Adrenal gland (tissue), 12 donors: Measurements from ENCODE around the gene SCIMP. TPM values are rescaled to one million over a fixed set of nuclear protein-coding genes. Genes with fewer than 3 reads are reported as not detected.

Experiments used
- DNase-seq, 7 donors: peaks; one replicate each; pipeline ENCODE4 v3.0.0-alpha.2; 2019 to 2020
- H3K27ac ChIP-seq, 5 donors: fragments of 200-600 bp; sonication (generic) in 4 of 5; 1 replicate in 3 of 5; 2 replicates in 2 of 5; pipeline versions ENCODE4 v1.5.1 to v1.8.0; 2016 to 2020; ENCODE audit warnings: mild to moderate bottlenecking in 1 of 5
- H3K27me3 ChIP-seq: fragments of 200-600 bp; 2 replicates; pipeline ENCODE4 v1.8.0; 2021
- H3K36me3 ChIP-seq, 2 donors: fragments of 200-600 bp; replicated peaks in 1 of 2; 1 replicate in 1 of 2; 2 replicates in 1 of 2; pipeline versions ENCODE4 v1.5.1 to v1.8.0; 2018 to 2022
- H3K4me1 ChIP-seq, 2 donors: fragments of 200-600 bp; replicated peaks in 1 of 2; 1 replicate in 1 of 2; 2 replicates in 1 of 2; pipeline versions ENCODE4 v1.5.1 to v1.8.0; 2018 to 2021
- H3K4me3 ChIP-seq, 4 donors: fragments of 200-600 bp; sonication (generic) in 3 of 4; one replicate each; pipeline ENCODE4 v1.5.1; 2016 to 2018
- H3K9me3 ChIP-seq, 3 donors: fragments of 200-600 bp; sonication (generic) in 1 of 3; replicated peaks in 1 of 3; 1 replicate in 2 of 3; 2 replicates in 1 of 3; pipeline versions ENCODE4 v1.5.1 to v1.8.0; 2016 to 2021
- POLR2A ChIP-seq, 2 donors: fragments of 450-650 bp; IDR thresholded peaks; one replicate each; pipeline ENCODE4 v1.6.1; 2017; ENCODE audit warnings: antibody characterized with exemption in 2 of 2, mild to moderate bottlenecking in 2 of 2, moderate library complexity in 1 of 2
- WGBS, 4 donors: extraction: QIAGEN DNeasy Blood & Tissue Kit in 2 of 4; methylation state at CpG; one replicate each; pipeline versions ENCODE4 v1.1.5 to v1.1.7; 2013 to 2017; 5-methylcytosine and 5-hydroxymethylcytosine counted together
- intact Hi-C, 2 donors: fragments of 100-400 bp; cut with DNase I; formaldehyde crosslinking; loops; one replicate each; pipeline versions ENCODE4 v1.14.1 to v1.15.0; 2022 to 2023
- polyA plus RNA-seq, 3 donors: library from polyadenylated mRNA; stranded (reverse); fragments of 200-250 nt in 2 of 3; fragments of 350-450 nt in 1 of 3; fragmentation: Illumina TruSeq in 1 of 3; extraction: RNeasy Lipid Tissue Mini Kit (QIAGEN cat#74804) in 1 of 3; gene quantifications; one replicate each; pipeline ENCODE4 v1.2.3, GENCODE V29; 2013 to 2014
- total RNA-seq, 9 donors: library from RNA; depleted of rRNA in 4 of 9; stranded (reverse); fragments of >200 nt in 4 of 9; fragments of 120-200 nt in 1 of 9; fragmentation: NEBNext Ultra II Directional in 1 of 9; extraction: Animal tissue kit (Norgen Biotek cat#: 25700) in 1 of 9; gene quantifications; one replicate each; pipeline versions ENCODE4 v1.1.0 to v1.2.4, GENCODE V29; 2013 to 2023
- TF ChIP-seq, protein P1 (sequence below), 6 experiments: fragments of 450-650 bp in 4 of 6; fragments of 200-600 bp in 2 of 6; sonication (generic) in 1 of 6; IDR thresholded peaks; 1 replicate in 5 of 6; 2 replicates in 1 of 6; pipeline versions ENCODE4 v1.5.1 to v1.8.0; 2016 to 2021; ENCODE audit warnings: antibody characterized with exemption in 6 of 6, mild to moderate bottlenecking in 2 of 6, moderate library complexity in 1 of 6
- donor health status: healthy with polysubstance abuse.
- donor health status: Bipolar disorder and iron deficiency.
- donor health status: DM: yes; HTN: yes; CAD: no.
- donor health status: DM: no; HTN: no; CAD: no.
- donor health status: DM: no; HTN: no; CAD: no.
- donor health status: DM: yes; HTN: yes; CAD: no.

Gene SCIMP
- total and polyA plus RNA-seq, 12 donors: 0.94 to 14.2 (median 6.2) TPM

DNA sequence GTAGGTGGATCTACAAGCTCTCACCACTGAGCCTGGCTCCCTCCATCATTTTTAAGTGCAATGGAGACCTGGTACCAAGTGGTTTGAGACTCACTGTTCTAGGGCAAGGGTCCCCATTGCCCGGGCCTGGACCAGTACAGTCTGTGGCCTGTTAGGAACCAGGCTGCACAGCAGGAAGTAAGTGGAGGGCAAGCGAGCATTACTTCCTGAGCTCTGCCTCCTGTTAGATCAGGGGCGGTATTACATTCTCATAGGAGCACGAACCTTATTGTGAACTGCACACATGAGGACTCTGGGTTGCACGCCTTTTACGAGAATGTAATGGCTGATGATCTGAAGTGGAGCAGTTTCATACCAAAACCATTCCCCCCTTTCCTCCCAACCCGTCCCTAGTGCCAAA lies 36.2 kb downstream of the SCIMP start:
- Histone ChIP-seq H3K4me1 (peaks cover 0 to 5% of the 10 kb centered on the region in 2 donors), H3K36me3 (no peaks in the 10 kb centered on the region), H3K4me3 (no peak overlapping the region), H3K9me3 (no peaks in the 10 kb centered on the region), H3K27ac (no peak overlapping the region), H3K27me3 (no peaks in the 10 kb centered on the region)
- 84 to 92% (median 90%) methylated on average over 6 to 7 of the region's 7 CpGs for WGBS, 4 donors
- no peak for DNase-seq
- TF ChIP-seq POLR2A (IDR thresholded peaks at IDR 0.05): no peak
- TF ChIP-seq, protein P1, sequence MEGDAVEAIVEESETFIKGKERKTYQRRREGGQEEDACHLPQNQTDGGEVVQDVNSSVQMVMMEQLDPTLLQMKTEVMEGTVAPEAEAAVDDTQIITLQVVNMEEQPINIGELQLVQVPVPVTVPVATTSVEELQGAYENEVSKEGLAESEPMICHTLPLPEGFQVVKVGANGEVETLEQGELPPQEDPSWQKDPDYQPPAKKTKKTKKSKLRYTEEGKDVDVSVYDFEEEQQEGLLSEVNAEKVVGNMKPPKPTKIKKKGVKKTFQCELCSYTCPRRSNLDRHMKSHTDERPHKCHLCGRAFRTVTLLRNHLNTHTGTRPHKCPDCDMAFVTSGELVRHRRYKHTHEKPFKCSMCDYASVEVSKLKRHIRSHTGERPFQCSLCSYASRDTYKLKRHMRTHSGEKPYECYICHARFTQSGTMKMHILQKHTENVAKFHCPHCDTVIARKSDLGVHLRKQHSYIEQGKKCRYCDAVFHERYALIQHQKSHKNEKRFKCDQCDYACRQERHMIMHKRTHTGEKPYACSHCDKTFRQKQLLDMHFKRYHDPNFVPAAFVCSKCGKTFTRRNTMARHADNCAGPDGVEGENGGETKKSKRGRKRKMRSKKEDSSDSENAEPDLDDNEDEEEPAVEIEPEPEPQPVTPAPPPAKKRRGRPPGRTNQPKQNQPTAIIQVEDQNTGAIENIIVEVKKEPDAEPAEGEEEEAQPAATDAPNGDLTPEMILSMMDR (IDR thresholded peaks at IDR 0.05): no peak
- intact Hi-C loops: loop anchor here in 1 of 2 donors (5.0 kb wide), 1 partner anchor 39 kb away; no protein-coding TSS in a partner anchor

DNA sequence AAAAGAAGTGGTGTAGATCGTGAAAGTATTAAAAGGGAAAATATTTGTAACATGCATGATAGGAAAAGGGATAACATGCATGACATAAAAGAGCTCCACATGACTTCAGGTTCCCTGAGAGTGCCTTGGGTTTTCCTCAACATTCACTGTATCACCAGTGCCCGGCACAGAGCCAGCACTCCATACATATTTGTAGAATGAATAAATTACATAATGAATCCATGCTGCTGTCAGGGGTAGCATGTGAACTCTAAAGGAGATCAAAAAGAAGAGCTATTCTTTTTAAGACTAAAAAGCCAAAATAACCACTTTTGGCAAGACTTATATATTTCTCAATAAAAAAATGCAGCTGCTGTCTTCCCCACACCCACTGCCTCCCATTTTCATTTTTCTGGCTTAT lies 40.3 kb downstream of the SCIMP start:
- 81 to 94% (median 87%) methylated on average over 2 of the region's 2 CpGs for WGBS, 4 donors

DNA sequence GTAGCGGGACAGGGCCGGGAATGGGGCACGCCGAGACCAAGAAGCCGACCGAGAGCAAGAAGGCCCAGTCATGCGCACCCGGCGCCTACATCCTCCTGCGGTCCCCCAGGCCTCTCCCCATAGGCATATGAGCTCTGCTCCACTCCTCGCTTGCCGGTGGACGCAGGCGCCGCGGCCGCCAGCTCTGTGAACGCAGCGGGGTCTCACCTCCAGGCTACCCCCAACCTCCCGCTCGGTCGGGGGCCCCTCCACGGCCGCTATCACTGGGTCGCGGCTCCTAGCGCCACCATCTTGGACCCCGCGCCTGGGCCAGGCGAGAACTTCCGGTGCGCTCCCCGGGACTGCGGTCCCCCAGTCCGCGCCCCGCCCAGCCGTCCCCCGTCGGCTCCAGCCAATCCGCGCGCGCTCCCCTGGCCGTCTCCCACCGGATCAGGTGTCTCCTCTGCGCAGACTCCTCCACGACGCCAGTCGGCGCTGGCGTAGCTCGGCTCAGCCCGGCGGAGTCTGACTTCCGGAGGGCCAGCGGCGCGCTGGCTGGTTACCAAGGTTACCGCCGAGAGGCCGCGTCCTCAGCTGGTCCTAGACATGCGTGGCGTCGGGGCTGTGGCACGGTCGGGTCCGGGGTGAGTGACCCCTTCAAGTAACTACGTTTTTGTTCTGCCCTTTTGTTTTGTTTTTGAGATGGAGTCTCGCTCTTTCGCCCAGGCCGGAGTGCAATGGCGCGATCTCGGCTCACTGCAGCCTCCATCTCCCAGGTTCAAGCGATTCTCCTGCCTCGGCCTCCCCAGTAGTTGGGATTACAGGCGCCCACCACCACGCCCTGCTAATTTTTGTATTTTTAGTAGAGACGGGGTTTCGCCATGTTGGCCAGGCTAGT lies 42.9 kb downstream of the SCIMP start, which contains the start of gene ZNF594:
TSS of gene ZNF594 (minus strand) at position 328 of the 877 bp plus-strand sequence. CDS start 7,612 bp downstream, outside the sequence.
- Histone ChIP-seq H3K36me3 (no peaks in the 10 kb centered on the region), H3K4me3 (peak within 1 kb of the TSS; percentile 31 to 88 (median 62)), H3K4me1 (peaks cover 12 to 17% of the 10 kb centered on the region in 2 donors), H3K27ac (peak within 1 kb of the TSS in 3 of 5 donors; percentile 63 to 79 (median 72)), H3K9me3 (peaks cover 0 to 26% (median 0%) of the 10 kb centered on the region in 3 donors), H3K27me3 (no peaks in the 10 kb centered on the region)
- peak; percentile 95 to 98 (median 97) for DNase-seq
- TF ChIP-seq, protein P1 (IDR thresholded peaks at IDR 0.05): peak; percentile 55 to 74 (median 64)
- peak; percentile 49 to 66 for TF ChIP-seq POLR2A (IDR thresholded peaks at IDR 0.05)
- WGBS, 4 donors: 2 to 8% (median 3%) methylated on average over 28 to 82 of the region's 82 CpGs
- intact Hi-C loops: no loop called here

More for the DNA sequence above, 40.3 kb downstream of the SCIMP start:
- H3K27me3 ChIP-seq: no peaks in the 10 kb centered on the region
- H3K4me1 ChIP-seq: peaks cover 12 to 17% of the 10 kb centered on the region in 2 donors
- TF ChIP-seq, protein P1 (IDR thresholded peaks at IDR 0.05): no peak
- TF ChIP-seq POLR2A (IDR thresholded peaks at IDR 0.05): no peak
- intact Hi-C loops: no loop called here
- no peak overlapping the region for H3K4me3 ChIP-seq
- peaks cover 0 to 1% (median 0%) of the 10 kb centered on the region in 3 donors for H3K9me3 ChIP-seq
- DNase-seq: no peak
- no peaks in the 10 kb centered on the region for H3K36me3 ChIP-seq
- no peak overlapping the region for H3K27ac ChIP-seq

DNA sequence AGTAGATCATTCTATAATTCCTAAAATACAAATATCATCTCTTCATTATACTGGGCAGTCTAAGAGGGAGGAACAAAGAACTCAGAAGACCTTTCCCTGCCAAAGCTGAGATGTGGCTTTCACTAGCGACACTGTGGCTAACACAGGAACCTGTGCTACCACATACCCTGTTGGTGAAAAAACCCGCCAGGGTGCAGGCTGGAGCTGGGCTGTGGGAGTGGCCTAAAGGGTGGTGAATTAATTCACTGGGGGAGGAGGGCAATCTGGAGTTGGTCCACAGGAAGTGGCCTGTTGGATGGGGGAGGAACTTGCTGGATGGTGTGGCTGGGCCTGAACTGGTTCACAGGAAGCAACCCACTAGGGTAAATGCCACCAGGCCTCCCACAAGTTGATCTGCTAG lies 50.4 kb downstream of the SCIMP start:
- no peak for DNase-seq
- intact Hi-C loops: loop anchor here in 1 of 2 donors (5.0 kb wide), 1 partner anchor 92 kb away; no protein-coding TSS in a partner anchor
- Histone ChIP-seq H3K36me3 (no peaks in the 10 kb centered on the region), H3K27ac (no peak overlapping the region), H3K9me3 (peaks cover 16 to 99% (median 26%) of the 10 kb centered on the region in 3 donors), H3K27me3 (no peaks in the 10 kb centered on the region), H3K4me3 (peak overlapping the region in 1 of 4 donors; percentile 7), H3K4me1 (no peaks in the 10 kb centered on the region)
- WGBS, 4 donors: 94 to 100% (median 100%) methylated on average over 2 of the region's 2 CpGs
- TF ChIP-seq POLR2A (IDR thresholded peaks at IDR 0.05): no peak
- TF ChIP-seq, protein P1 (IDR thresholded peaks at IDR 0.05): no peak
